Germinal center (tissue), 1 donor: ENCODE data around the gene LMO2.
"Not testable (repeated sequence)": the region's sequence is repeated elsewhere in the genome, so short reads cannot be mapped to it uniquely, and the experiment has no call there.

Source experiments
- DNase-seq: peaks from one replicate; pipeline ENCODE4 v3.0.0; 2012; ENCODE audit warnings: mixed read lengths, low spot score

The LMO2 gene

GRCh38 chr11:33861386-33861785 is 30.5 kb downstream of the LMO2 start:
- DNase-seq, result no peak

- no peak for DNase-seq
Measured at GRCh38 chr11:33860926-33861325, 30.9 kb downstream of the LMO2 start.

- no peak for DNase-seq
Measured at GRCh38 chr11:33859306-33859705, 32.6 kb downstream of the LMO2 start.

GRCh38 chr11:33857933-33858371 is 33.9 kb downstream of the LMO2 start:
- DNase-seq, result peak; percentile 70

- no peak for DNase-seq
Measured at GRCh38 chr11:33855500-33855899, 36.4 kb downstream of the LMO2 start.

- no peak for DNase-seq
Measured at GRCh38 chr11:33848717-33849390, 43.0 kb downstream of the LMO2 start.

GRCh38 chr11:33847251-33847650 is 44.6 kb downstream of the LMO2 start:
- DNase-seq, result no peak

GRCh38 chr11:33844236-33844635 is 47.6 kb downstream of the LMO2 start:
- DNase-seq, result no peak

- no peak for DNase-seq
Measured at GRCh38 chr11:33843018-33843417, 48.9 kb downstream of the LMO2 start.

GRCh38 chr11:33842236-33842915 is 49.5 kb downstream of the LMO2 start:
- DNase-seq, result no peak

- not testable (repeated sequence) for DNase-seq
Measured at GRCh38 chr11:33838234-33838633, 53.6 kb downstream of the LMO2 start.

- DNase-seq, result not testable (repeated sequence)
Measured at GRCh38 chr11:33837334-33837733, 54.5 kb downstream of the LMO2 start.

GRCh38 chr11:33835143-33835878 is 56.6 kb downstream of the LMO2 start:
- DNase-seq, result no peak

- no peak for DNase-seq
Measured at GRCh38 chr11:33832676-33833075, 59.2 kb downstream of the LMO2 start.

GRCh38 chr11:33830903-33831648 is 60.8 kb downstream of the LMO2 start:
- DNase-seq, result no peak

- peak; percentile 68 for DNase-seq
Measured at GRCh38 chr11:33829430-33830141, 62.3 kb downstream of the LMO2 start.

- DNase-seq, result no peak
Measured at GRCh38 chr11:33828604-33829429, 63.1 kb downstream of the LMO2 start.

GRCh38 chr11:33827206-33827605 is 64.7 kb downstream of the LMO2 start:
- DNase-seq, result no peak

- no peak for DNase-seq
Measured at GRCh38 chr11:33825854-33826560, 65.9 kb downstream of the LMO2 start.

- DNase-seq, result not testable (repeated sequence)
Measured at GRCh38 chr11:33822981-33823380, 68.9 kb downstream of the LMO2 start.
